CD4-positive, alpha-beta memory T cell (primary cell): ENCODE measurements around the gene GCN1. TPM values are rescaled to one million over a fixed set of nuclear protein-coding genes. Genes with fewer than 3 reads are reported as not detected.

ENCODE experiments used
- CTCF ChIA-PET: fragments of 350-600 bp; sonication (Branson Sonifier 250); formaldehyde crosslinking; loops from one replicate; lab custom pipeline; 2021; ENCODE audit warnings: inconsistent platforms; ENCODE audit not compliant: partially characterized antibody; lab: Charles Lee
- POLR2A ChIA-PET: fragments of 350-600 bp; sonication (Branson Sonifier 250); formaldehyde crosslinking; loops from one replicate; lab custom pipeline; 2021; ENCODE audit not compliant: partially characterized antibody; lab: Charles Lee
- DNase-seq, 5 donors: peaks; one replicate each; pipeline versions ENCODE4 v3.0.0 to v3.0.0-alpha.2; 2020 to 2022; ENCODE audit warnings: mixed read lengths in 1 of 5
- H3K27ac ChIP-seq: one replicate; pipeline ENCODE4 v1.7.0; 2013; ENCODE audit warnings: low read depth, low read length
- H3K27me3 ChIP-seq: 2 replicates; pipeline ENCODE4 v1.7.0; 2013; ENCODE audit warnings: mild to moderate bottlenecking, low read length, moderate library complexity; ENCODE audit not compliant: insufficient read depth
- H3K36me3 ChIP-seq: 2 replicates; pipeline ENCODE4 v1.7.0; 2013; ENCODE audit warnings: mild to moderate bottlenecking, low read length, moderate library complexity; ENCODE audit not compliant: insufficient read depth
- H3K4me1 ChIP-seq: 2 replicates; pipeline ENCODE4 v1.7.0; 2013; ENCODE audit warnings: mild to moderate bottlenecking, low read length, moderate library complexity; ENCODE audit not compliant: insufficient read depth
- H3K4me3 ChIP-seq, 2 donors: one replicate each; pipeline ENCODE4 v1.7.0; 2013; ENCODE audit warnings: low read length in 2 of 2, mild to moderate bottlenecking in 1 of 2
- H3K9me3 ChIP-seq, 2 donors: one replicate each; pipeline ENCODE4 v1.7.0; 2013; ENCODE audit warnings: low read length in 2 of 2, control low read depth in 1 of 2; ENCODE audit not compliant: control insufficient read depth in 1 of 2
- H3K27ac Mint-ChIP-seq, 7 donors: one replicate each; pipeline ENCODE4 v1.8.0; 2020 to 2021; ENCODE audit warnings: mixed read lengths in 7 of 7, mild to moderate bottlenecking in 6 of 7, inconsistent platforms in 3 of 7, moderate library complexity in 3 of 7
- H3K27me3 Mint-ChIP-seq, 2 donors: one replicate each; pipeline ENCODE4 v1.8.0; 2020 to 2021; ENCODE audit warnings: mixed read lengths in 2 of 2
- H3K36me3 Mint-ChIP-seq, 2 donors: one replicate each; pipeline ENCODE4 v1.8.0; 2020 to 2021; ENCODE audit warnings: mixed read lengths in 2 of 2, inconsistent platforms in 1 of 2, mild to moderate bottlenecking in 1 of 2
- H3K4me1 Mint-ChIP-seq, 4 donors: one replicate each; pipeline ENCODE4 v1.8.0; 2020 to 2021; ENCODE audit warnings: mixed read lengths in 4 of 4, mild to moderate bottlenecking in 1 of 4
- H3K4me3 Mint-ChIP-seq, 8 donors: one replicate each; pipeline ENCODE4 v1.8.0; 2020 to 2021; ENCODE audit warnings: mixed read lengths in 8 of 8, mild to moderate bottlenecking in 7 of 8, moderate library complexity in 6 of 8, inconsistent platforms in 3 of 8
- H3K9me3 Mint-ChIP-seq, 8 donors: one replicate each; pipeline ENCODE4 v1.8.0; 2020 to 2021; ENCODE audit warnings: mixed read lengths in 8 of 8, mild to moderate bottlenecking in 5 of 8, inconsistent platforms in 3 of 8, moderate library complexity in 1 of 8
- intact Hi-C: fragments of 100-400 bp; cut with micrococcal nuclease; formaldehyde crosslinking; loops from one replicate; pipeline ENCODE4 v1.15.1; 2023
- polyA plus RNA-seq, 2 donors: library from polyadenylated mRNA; unstranded; fragments of 300-500 nt; fragmentation: Illumina TruSeq; gene quantifications; one replicate each; pipeline ENCODE4 v1.2.3, GENCODE V29; 2021
- total RNA-seq, 2 experiments: library from RNA; stranded (reverse); gene quantifications; one replicate each; pipeline ENCODE4 v1.2.3, GENCODE V29; 2021

GCN1 gene
- total and polyA plus RNA-seq, 4 experiments from 2014 or later: 13.9 to 132 (median 78.1) TPM

DNA sequence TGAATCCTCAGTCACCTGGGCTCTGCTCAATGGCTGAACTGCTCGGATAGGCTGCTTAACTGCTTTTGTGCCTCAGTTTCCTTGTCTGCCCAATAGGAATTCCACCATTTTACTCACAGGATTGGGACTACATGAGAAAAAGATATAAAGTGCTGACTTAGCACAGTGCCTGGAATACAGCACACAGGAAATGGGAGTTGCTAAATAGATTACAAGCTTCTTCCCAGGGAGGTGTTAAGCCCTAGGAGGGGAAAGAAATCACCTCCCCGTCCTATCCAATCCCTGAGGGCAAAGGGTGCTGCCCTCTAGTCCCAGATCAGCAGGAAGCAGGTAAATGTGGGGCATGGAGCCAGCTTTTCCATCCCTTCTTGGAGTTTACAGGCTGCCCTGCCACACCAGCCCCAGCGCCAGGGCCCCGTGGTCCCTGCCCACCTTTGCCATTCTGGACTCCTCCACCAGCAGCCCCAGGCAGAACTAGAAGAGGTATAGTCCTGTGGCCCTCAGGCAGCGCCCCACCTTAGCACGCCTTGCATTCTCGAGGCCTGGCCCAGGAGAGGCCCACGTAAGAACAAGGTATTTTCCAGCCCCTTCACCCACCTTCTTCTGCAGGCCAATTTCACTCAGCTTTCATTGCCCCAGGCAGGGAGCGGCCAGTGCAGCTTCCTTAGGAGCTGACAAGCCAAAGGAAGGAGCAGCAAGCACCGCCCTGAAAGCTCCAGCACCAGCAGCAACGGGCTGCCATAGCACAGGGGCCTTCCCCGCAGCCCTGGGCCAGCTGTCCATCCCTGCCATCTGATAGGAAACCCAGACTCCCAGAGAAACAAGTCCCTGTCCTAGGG is 35.2 kb upstream of the GCN1 start:
- peaks cover 8% of the 10 kb centered on the region for H3K36me3 ChIP-seq
- no peak for DNase-seq
- peaks cover 0 to 32% of the 10 kb centered on the region in 2 donors for H3K36me3 Mint-ChIP-seq
- peaks cover 0 to 2% (median 0%) of the 10 kb centered on the region in 8 donors for H3K9me3 Mint-ChIP-seq
- H3K27me3 ChIP-seq: no peaks in the 10 kb centered on the region
- H3K4me1 ChIP-seq: peaks cover 97% of the 10 kb centered on the region
- ChIA-PET POLR2A (interaction anchor here (0.6 to 12.6 kb wide), 11 partner anchors 8 to 267 kb away, joined by 4 to 338 read pairs (median 14); partner anchors contain the start of genes PXN, RNU4-1, RNU4-2 and RPLP0), CTCF (interaction anchor here (0.9 to 17.5 kb wide), 5 partner anchors 11 to 98 kb away, joined by 3 to 1075 read pairs (median 22); partner anchors contain the start of genes PLA2G1B, PXN and RPLP0)
- intact Hi-C loops: loop anchor here (2.0 kb wide), 1 partner anchor 29 kb away; the partner anchor contains the start of gene RPLP0
- H3K4me1 Mint-ChIP-seq: peaks cover 67 to 98% (median 86%) of the 10 kb centered on the region in 4 donors
- peak overlapping the region in 4 of 8 donors; percentile 32 to 46 (median 38) for H3K4me3 Mint-ChIP-seq
- H3K9me3 ChIP-seq: no peaks in the 10 kb centered on the region
- H3K27ac ChIP-seq: peak overlapping the region; percentile 55
- H3K4me3 ChIP-seq: no peak overlapping the region
- no peaks in the 10 kb centered on the region for H3K27me3 Mint-ChIP-seq
- H3K27ac Mint-ChIP-seq: peak overlapping the region; percentile 70 to 96 (median 92)

DNA sequence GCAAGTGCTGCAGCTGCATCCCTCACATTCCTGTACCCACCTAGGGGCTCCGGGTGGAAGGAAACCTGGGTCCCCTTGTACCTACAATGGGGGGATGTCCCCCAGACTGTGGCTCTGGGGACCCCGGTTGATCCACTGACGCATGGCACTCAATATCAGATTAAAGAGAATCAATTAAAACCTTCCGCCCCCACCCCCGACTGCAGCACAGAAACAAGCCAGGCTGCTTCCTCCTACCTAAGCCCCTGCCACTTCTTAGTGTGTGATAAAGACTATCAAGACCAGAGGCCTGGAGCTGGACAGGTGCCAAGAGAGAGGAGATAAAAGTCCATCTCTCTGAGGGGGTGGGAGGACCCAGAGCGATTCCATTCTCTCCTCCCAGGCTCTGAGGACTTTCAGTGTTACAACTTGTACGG is 34.6 kb upstream of the GCN1 start:
- peaks cover 0 to 29% of the 10 kb centered on the region in 2 donors for H3K36me3 Mint-ChIP-seq
- peak overlapping the region in 4 of 8 donors; percentile 33 to 84 (median 60) for H3K4me3 Mint-ChIP-seq
- CTCF ChIA-PET: interaction anchor here (0.9 to 17.5 kb wide), 18 partner anchors 7 to 98 kb away, joined by 3 to 1075 read pairs (median 8); partner anchors contain the start of genes PLA2G1B, PXN, RNU4-1 and RNU4-2
- H3K4me1 Mint-ChIP-seq: peaks cover 62 to 92% (median 80%) of the 10 kb centered on the region in 4 donors
- Histone ChIP-seq H3K9me3 (no peaks in the 10 kb centered on the region), H3K36me3 (peaks cover 9% of the 10 kb centered on the region), H3K27me3 (no peaks in the 10 kb centered on the region), H3K27ac (peak overlapping the region; percentile 55), H3K4me1 (peaks cover 91% of the 10 kb centered on the region), H3K4me3 (peak overlapping the region in 1 of 2 donors; percentile 3)
- peak overlapping the region in 5 of 7 donors; percentile 25 to 95 (median 92) for H3K27ac Mint-ChIP-seq
- POLR2A ChIA-PET: interaction anchor here (1.2 to 12.6 kb wide), 9 partner anchors 9 to 73 kb away, joined by 4 to 338 read pairs (median 14); partner anchors contain the start of genes PXN, RNU4-1, RNU4-2 and RPLP0
- intact Hi-C loops: loop anchor here (2.0 kb wide), 1 partner anchor 28 kb away; the partner anchor contains the start of gene RPLP0
- no peaks in the 10 kb centered on the region for H3K27me3 Mint-ChIP-seq
- no peak for DNase-seq
- H3K9me3 Mint-ChIP-seq: peaks cover 0 to 2% (median 0%) of the 10 kb centered on the region in 8 donors

DNA sequence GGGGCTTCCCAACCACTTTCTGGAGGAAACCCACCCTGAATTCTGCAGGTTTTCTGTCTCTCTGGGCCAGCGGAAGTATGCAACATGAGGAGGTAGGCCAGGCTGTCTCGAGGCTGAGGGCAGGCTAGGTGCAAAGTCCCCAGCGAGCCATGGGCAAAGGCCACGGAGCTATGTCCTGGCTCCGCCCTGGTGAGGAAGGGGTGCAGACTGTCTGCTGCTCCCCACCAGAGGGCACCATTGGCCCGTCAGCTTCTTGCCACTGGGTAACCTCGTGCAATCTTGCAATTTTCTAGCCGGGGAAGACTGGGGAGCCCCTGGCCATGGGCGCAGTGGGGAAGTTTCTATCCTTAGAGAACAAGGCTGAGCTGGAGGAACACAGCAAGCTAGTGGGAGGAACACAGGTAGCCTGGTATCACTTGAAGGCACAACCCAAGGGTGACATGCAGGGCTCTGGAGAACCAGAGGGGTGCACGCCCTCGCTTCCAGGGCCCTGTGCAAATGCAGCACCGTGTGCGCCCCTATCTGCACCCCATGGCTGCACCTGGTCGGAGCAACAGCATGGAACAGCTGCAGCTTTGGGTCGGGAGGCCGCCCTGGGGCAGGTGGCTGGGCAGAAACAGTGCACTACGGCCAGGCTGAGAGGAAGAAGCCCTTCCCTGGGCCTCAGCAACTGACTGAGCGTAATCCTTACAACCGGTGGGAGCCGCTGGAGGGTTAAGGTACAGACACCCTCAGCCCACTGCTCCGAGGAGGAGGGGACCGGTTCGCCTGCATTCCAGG is 34.0 kb upstream of the GCN1 start:
- H3K27me3 ChIP-seq: no peaks in the 10 kb centered on the region
- peaks cover 14% of the 10 kb centered on the region for H3K36me3 ChIP-seq
- ChIA-PET CTCF (interaction anchor here (0.6 to 17.5 kb wide), 31 partner anchors 8 to 203 kb away, joined by 3 to 1075 read pairs (median 4); partner anchors contain the start of genes PLA2G1B, PXN, RNU4-1 and RNU4-2), POLR2A (interaction anchor here (0.8 to 12.6 kb wide), 13 partner anchors 9 to 73 kb away, joined by 3 to 338 read pairs (median 11); partner anchors contain the start of genes PXN, RNU4-1, RNU4-2 and RPLP0)
- peaks cover 85% of the 10 kb centered on the region for H3K4me1 ChIP-seq
- H3K4me1 Mint-ChIP-seq: peaks cover 59 to 86% (median 75%) of the 10 kb centered on the region in 4 donors
- H3K9me3 Mint-ChIP-seq: peaks cover 0 to 2% (median 0%) of the 10 kb centered on the region in 8 donors
- H3K27me3 Mint-ChIP-seq: no peaks in the 10 kb centered on the region
- intact Hi-C loops: loop anchor here (1.0 to 2.0 kb wide), 3 partner anchors 28 to 63 kb away; partner anchors contain the start of genes PXN, RNU4-2 and RPLP0
- H3K27ac Mint-ChIP-seq: peak overlapping the region; percentile 29 to 94 (median 86)
- peak; percentile 84 to 87 (median 86) for DNase-seq
- peak overlapping the region; percentile 65 to 84 (median 70) for H3K4me3 Mint-ChIP-seq
- peak overlapping the region; percentile 43 for H3K27ac ChIP-seq
- H3K4me3 ChIP-seq: peak overlapping the region in 1 of 2 donors; percentile 3
- no peaks in the 10 kb centered on the region for H3K9me3 ChIP-seq
- H3K36me3 Mint-ChIP-seq: peaks cover 0 to 27% of the 10 kb centered on the region in 2 donors

DNA sequence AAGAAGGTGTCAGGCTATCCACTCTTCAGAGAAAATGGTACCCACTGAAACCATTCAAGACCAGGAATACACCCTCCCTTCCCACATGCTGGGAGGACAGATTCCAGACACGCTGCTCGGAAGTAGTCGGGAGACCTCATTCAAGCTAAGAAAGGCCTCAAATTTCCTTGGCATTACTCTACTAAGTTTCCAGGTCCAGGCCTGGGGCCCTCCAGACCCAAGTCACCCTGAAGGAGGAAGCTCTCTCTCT is 33.5 kb upstream of the GCN1 start:
- Histone ChIP-seq H3K9me3 (no peaks in the 10 kb centered on the region), H3K27me3 (no peaks in the 10 kb centered on the region), H3K36me3 (peaks cover 17% of the 10 kb centered on the region), H3K4me1 (peaks cover 80% of the 10 kb centered on the region), H3K27ac (peak overlapping the region; percentile 43), H3K4me3 (no peak overlapping the region)
- intact Hi-C loops: loop anchor here (1.0 to 2.0 kb wide), 3 partner anchors 27 to 63 kb away; partner anchors contain the start of genes PXN, RNU4-2 and RPLP0
- POLR2A ChIA-PET: interaction anchor here (0.8 to 12.6 kb wide), 13 partner anchors 9 to 74 kb away, joined by 3 to 338 read pairs (median 11); partner anchors contain the start of genes PXN, RNU4-1, RNU4-2 and RPLP0
- Mint-ChIP-seq H3K4me3 (peak overlapping the region in 4 of 8 donors; percentile 67 to 84 (median 74)), H3K9me3 (peaks cover 0 to 4% (median 0%) of the 10 kb centered on the region in 8 donors), H3K4me1 (peaks cover 57 to 80% (median 71%) of the 10 kb centered on the region in 4 donors), H3K27ac (peak overlapping the region in 5 of 7 donors; percentile 29 to 94 (median 80)), H3K27me3 (no peaks in the 10 kb centered on the region), H3K36me3 (peaks cover under 1 to 30% of the 10 kb centered on the region in 2 donors)
- CTCF ChIA-PET: interaction anchor here (0.6 to 17.5 kb wide), 30 partner anchors 8 to 204 kb away, joined by 3 to 1075 read pairs (median 4); partner anchors contain the start of genes PXN, RNU4-1, RNU4-2 and RPLP0
- no peak for DNase-seq

DNA sequence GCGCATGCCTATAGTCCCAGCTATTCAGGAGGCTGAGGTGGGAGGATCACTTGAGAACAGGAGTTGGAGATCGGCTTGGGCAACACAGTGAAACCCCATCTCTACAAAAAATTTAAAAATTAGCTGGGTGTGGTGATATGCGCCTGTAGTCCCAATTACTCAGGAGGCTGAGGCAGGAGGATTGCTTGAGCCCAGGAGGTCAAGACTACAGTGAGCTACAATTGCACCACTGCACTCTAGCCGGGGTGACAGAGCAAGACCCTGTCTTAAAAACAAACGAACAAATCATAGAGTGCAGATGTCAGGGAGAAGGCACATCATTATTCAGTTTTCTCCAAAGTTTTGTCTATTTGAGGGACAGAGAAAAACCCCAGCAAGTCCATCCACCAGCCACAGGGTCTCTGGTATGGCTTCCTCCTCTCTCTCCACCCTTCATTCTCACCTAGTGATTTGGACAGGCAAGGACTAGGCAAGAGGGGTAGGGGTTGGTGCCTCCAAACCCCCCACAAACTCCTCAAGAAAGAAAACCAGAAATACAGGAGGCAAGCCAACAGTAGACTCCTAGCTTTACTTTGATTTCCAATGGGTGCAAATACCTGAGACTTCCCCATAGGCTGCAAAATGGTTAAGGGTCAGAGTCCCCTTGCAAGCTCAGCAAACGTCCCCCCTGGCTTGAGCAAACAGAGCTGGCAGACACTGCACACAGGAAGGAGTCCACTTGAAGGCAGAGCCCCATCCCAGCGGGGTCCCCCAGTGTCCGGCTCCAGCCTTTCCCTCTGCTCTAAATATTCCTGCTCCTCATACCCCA is 32.9 kb upstream of the GCN1 start:
- no peak for DNase-seq

More for the DNA sequence above, 32.9 kb upstream of the GCN1 start:
- ChIA-PET CTCF (interaction anchor here (0.6 to 17.5 kb wide), 31 partner anchors 8 to 204 kb away, joined by 3 to 1075 read pairs (median 4); partner anchors contain the start of genes PXN, RNU4-1, RNU4-2 and RPLP0), POLR2A (interaction anchor here (0.8 to 12.6 kb wide), 14 partner anchors 8 to 75 kb away, joined by 3 to 338 read pairs (median 10); partner anchors contain the start of genes PXN, RNU4-1, RNU4-2 and RPLP0)
- Mint-ChIP-seq H3K4me3 (peak overlapping the region in 1 of 8 donors; percentile 20), H3K9me3 (peaks cover 0 to 5% (median 0%) of the 10 kb centered on the region in 8 donors), H3K36me3 (peaks cover 6 to 33% of the 10 kb centered on the region in 2 donors), H3K4me1 (peaks cover 53 to 76% (median 67%) of the 10 kb centered on the region in 4 donors), H3K27me3 (no peaks in the 10 kb centered on the region), H3K27ac (peak overlapping the region in 5 of 7 donors; percentile 15 to 92 (median 76))
- peaks cover 22% of the 10 kb centered on the region for H3K36me3 ChIP-seq
- intact Hi-C loops: loop anchor here (1.0 to 2.0 kb wide), 3 partner anchors 27 to 64 kb away; partner anchors contain the start of genes PXN, RNU4-2 and RPLP0
- H3K27ac ChIP-seq: peak overlapping the region; percentile 43
- H3K9me3 ChIP-seq: no peaks in the 10 kb centered on the region
- H3K4me1 ChIP-seq: peaks cover 75% of the 10 kb centered on the region
- H3K4me3 ChIP-seq: no peak overlapping the region
- H3K27me3 ChIP-seq: no peaks in the 10 kb centered on the region
